ENCODE measurements around the gene SLC16A13.

SLC16A13 gene

DNA sequence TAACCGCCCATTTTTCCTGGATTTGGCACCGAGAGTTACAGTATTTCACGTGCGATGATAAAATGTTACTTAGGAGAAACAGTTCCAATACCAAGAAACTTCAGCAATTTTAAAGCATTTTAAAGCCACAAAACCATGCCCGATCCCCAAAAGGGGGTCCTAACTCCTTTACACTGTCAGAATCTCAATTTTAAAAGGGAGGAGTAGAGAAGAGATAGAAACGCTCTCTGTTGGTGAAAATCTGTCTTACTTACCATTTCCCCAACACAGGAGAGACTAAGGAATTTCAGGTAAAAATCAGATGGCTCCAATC is 23.9 kb upstream of the SLC16A13 start:
- DNase-seq (ENCODE audit: low read depth) = no peak

GRCh38 chr17:7014261-7014994 is 21.4 kb upstream of the SLC16A13 start:
- DNase-seq (ENCODE audit: low read depth) = peak; percentile 93

- no peak for DNase-seq (ENCODE audit: low read depth)
Measured at GRCh38 chr17:7014995-7015958, 20.5 kb upstream of the SLC16A13 start.

DNA sequence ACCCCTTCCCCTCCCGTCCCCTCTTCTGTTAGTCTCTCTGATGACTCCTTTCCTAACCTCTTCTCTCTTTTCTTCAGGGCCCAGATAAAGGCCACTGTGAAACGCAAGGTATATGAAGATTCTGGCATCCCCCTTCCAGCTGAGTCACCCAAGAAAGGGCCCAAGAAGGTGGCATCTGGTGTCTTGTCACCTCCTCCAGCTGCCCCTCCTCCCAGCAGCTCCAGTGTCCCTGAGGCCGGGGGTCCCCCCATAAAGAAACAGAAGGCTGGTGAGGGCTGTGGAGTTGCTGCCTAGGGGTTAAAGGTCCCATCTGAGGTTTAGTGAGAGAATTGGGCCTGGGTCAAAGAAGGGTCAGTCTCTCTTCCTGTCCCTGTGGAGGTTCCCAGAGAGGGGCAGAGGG is 19.4 kb upstream of the SLC16A13 start:
- no peak for DNase-seq (ENCODE audit: low read depth)

- DNase-seq (ENCODE audit: low read depth) = no peak
Measured at GRCh38 chr17:7016886-7017826, 18.7 kb upstream of the SLC16A13 start.

GRCh38 chr17:7017827-7018200 is 18.0 kb upstream of the SLC16A13 start:
- DNase-seq (ENCODE audit: low read depth) = no peak

GRCh38 chr17:7018331-7018964 is 17.4 kb upstream of the SLC16A13 start:
- no peak for DNase-seq (ENCODE audit: low read depth)

GRCh38 chr17:7019367-7019766 is 16.4 kb upstream of the SLC16A13 start:
- DNase-seq (ENCODE audit: low read depth) = no peak

DNA sequence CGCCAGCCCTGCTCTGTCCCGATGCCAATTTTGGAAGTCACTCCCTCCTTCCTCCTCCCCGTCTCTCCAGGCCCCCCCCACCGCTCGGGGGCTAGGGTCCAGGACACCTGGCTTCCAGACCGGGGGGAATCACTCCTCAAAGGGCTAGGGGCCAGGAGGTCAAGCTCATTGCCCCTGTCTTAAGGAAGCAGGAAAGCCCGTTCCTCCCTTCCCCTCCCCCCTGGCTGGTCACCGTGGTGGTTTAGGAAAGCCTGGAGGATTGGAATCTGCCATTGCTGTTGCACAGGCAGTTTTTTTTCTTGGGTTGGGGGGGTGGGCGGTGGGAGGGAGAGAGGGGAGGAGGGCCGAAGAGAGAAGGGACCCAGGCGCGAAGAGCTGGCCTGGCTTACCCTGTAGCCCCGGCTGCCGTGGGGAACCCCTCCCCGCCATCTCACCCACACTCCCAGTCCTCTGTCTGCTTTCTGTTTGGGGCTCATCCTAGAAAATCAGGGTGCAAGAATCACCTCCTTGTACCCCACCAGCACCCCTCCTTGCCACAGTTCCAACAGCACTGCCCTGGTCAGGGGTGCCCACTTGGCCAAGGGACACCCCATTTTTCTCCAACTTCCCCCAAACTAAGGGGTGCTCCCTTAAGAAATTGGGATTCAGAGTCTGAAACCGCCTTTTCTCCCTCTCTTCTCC is 15.8 kb upstream of the SLC16A13 start:
- DNase-seq (ENCODE audit: low read depth) = no peak

DNA sequence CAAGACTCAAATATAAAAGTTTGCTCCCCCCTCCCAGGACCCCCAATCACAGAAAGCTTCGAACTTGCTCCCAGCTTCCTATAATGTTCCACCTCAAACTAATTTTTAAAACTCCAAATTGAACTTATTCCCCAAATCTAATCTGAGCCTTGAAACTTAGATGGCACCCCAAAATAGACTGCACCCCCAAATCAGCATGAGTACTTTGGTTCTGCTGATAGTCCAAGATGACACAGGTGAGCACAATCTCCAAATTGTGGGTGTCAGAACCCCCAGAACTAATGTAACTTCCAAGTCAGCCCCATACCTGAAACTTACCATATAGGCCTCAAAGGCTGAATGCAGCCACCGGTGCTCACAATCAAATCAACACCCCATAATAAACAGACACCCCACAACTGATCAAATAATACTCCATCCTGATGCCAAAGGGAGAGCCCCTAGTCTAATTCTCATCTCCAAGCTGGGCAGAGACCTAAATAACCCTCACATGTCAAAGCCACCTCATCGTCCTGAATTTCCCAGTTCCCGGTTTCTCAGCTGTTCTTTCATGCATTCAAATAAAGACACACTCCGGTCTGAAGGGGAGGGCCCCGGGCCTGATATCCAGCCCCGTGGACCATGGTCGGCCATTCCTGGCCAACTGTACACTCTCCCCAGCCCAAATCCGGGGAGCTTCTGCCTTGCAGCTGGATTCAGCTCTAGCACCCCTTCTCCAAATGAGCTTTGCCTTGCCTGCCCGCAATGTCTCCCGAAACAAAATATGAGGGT is 14.7 kb upstream of the SLC16A13 start:
- DNase-seq (ENCODE audit: low read depth) = no peak

DNA sequence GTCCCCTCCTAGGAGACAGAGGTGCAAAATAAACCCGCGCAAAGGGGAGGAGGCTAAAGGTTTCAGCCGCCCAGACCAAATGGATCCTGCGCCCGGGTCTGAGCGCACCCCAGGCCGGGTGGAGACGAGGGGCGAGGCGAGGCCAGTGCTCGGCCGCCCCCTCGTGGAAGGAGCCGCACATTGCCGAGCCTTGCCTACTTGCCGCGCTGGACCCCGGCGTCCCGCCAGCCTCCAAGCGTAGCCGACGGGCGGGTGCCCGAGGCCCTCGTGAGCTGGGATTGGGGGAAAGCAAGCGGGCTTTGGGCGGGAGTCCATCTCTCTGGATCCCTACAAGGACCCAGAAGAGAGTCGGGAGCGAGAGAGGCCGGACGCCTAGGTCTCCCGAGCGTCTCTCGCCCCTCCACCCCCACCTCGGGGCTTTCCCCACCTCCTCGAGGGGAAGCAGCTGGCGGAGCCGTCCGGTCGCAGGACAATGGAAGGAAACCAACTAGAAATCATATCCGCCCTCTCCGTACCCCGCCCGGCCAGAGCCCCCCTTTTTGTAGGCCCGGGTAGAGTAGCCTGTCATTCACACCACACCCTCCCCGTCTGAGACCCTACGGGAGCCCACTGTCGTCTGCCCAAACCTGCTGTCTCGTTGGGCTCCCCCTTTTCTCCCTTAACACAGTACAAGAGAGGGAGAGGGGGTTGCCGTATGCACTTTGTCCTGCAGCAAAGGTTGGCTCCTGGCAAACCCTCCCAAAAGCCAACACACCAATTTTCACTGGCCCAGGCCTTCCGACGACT is 13.6 kb upstream of the SLC16A13 start:
- no peak for DNase-seq (ENCODE audit: low read depth)

GRCh38 chr17:7022781-7023571 is 12.8 kb upstream of the SLC16A13 start, which contains the start of gene BCL6B:
TSS of gene BCL6B (plus strand) at chr17:7023050. CDS start at chr17:7023672, 622 bp downstream.
- DNase-seq (ENCODE audit: low read depth) = no peak

DNA sequence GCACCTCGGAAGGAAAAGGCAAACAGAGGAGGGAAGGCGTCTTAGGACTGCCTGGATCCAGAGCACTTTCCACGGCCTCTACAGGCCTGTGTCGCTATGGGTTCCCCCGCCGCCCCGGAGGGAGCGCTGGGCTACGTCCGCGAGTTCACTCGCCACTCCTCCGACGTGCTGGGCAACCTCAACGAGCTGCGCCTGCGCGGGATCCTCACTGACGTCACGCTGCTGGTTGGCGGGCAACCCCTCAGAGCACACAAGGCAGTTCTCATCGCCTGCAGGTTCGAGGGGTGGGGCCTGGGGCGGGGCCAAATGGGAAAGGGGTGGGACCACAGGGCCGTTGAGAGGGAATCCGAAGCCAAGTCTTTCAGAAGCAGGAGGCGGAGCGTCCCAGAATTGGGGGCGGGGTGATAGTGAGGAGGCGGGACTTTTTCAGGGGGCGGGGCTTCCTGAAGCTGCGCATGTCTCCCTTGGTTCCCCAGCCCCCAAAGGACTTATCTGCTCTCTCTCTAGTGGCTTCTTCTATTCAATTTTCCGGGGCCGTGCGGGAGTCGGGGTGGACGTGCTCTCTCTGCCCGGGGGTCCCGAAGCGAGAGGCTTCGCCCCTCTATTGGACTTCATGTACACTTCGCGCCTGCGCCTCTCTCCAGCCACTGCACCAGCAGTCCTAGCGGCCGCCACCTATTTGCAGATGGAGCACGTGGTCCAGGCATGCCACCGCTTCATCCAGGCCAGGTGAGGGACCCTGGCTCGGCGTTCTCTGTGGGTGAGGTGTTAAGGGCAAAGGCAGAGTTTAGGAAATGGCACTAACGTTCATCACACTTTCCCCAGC is 12.0 kb upstream of the SLC16A13 start:
- DNase-seq (ENCODE audit: low read depth) = no peak

GRCh38 chr17:7024402-7024785 is 11.4 kb upstream of the SLC16A13 start:
- no peak for DNase-seq (ENCODE audit: low read depth)

GRCh38 chr17:7025245-7025644 is 10.6 kb upstream of the SLC16A13 start:
- no peak for DNase-seq (ENCODE audit: low read depth)

DNA sequence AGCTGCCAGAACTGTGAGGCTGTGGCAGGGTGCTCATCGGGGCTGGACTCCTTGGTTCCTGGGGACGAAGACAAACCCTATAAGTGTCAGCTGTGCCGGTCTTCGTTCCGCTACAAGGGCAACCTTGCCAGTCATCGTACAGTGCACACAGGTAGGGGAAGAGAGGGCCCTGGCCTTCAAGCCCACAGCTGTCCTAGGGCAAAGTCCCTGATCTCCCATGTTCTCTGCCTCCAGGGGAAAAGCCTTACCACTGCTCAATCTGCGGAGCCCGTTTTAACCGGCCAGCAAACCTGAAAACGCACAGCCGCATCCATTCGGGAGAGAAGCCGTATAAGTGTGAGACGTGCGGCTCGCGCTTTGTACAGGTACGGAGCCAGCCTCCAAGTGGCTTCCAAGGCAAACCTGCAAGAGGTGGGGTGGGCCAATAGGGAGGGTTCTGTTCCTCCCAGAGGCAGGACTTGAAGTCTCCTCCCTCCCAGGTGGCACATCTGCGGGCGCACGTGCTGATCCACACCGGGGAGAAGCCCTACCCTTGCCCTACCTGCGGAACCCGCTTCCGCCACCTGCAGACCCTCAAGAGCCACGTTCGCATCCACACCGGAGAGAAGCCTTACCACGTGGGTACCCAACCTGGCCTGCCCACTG is 9.2 kb upstream of the SLC16A13 start:
- no peak for DNase-seq (ENCODE audit: low read depth)

DNA sequence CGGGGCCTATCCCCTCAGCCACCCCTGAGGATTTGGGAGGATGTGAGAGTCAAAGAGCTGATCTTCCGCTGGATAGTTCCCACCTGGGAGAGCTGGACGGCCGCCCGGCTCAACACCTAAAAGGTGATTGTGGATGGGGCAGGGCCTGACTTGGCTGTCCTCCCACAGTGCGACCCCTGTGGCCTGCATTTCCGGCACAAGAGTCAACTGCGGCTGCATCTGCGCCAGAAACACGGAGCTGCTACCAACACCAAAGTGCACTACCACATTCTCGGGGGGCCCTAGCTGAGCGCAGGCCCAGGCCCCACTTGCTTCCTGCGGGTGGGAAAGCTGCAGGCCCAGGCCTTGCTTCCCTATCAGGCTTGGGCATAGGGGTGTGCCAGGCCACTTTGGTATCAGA is 8.5 kb upstream of the SLC16A13 start:
- no peak for DNase-seq (ENCODE audit: low read depth)
